ENCODE measurements around the gene CC2D2B.

- TF ChIP-seq, protein P1, sequence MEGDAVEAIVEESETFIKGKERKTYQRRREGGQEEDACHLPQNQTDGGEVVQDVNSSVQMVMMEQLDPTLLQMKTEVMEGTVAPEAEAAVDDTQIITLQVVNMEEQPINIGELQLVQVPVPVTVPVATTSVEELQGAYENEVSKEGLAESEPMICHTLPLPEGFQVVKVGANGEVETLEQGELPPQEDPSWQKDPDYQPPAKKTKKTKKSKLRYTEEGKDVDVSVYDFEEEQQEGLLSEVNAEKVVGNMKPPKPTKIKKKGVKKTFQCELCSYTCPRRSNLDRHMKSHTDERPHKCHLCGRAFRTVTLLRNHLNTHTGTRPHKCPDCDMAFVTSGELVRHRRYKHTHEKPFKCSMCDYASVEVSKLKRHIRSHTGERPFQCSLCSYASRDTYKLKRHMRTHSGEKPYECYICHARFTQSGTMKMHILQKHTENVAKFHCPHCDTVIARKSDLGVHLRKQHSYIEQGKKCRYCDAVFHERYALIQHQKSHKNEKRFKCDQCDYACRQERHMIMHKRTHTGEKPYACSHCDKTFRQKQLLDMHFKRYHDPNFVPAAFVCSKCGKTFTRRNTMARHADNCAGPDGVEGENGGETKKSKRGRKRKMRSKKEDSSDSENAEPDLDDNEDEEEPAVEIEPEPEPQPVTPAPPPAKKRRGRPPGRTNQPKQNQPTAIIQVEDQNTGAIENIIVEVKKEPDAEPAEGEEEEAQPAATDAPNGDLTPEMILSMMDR (IDR thresholded peaks at IDR 0.05): no peak
- no peak for TF ChIP-seq POLR2A (IDR thresholded peaks at IDR 0.05)
Observed at GRCh38 chr10:95877881-95878280, 29.9 kb upstream of the CC2D2B start.

Data from breast epithelium (tissue), 3 donors.